GM21723 (cell line): ENCODE data around the gene TUBG2.

ENCODE experiments used
- ATAC-seq: cut with Tn5 transposase; IDR thresholded peaks from one replicate; pipeline ENCODE4 v1.9.1; 2021; ENCODE audit warnings: mild to moderate bottlenecking, moderate library complexity; ENCODE audit not compliant: unreplicated experiment

The TUBG2 gene

DNA sequence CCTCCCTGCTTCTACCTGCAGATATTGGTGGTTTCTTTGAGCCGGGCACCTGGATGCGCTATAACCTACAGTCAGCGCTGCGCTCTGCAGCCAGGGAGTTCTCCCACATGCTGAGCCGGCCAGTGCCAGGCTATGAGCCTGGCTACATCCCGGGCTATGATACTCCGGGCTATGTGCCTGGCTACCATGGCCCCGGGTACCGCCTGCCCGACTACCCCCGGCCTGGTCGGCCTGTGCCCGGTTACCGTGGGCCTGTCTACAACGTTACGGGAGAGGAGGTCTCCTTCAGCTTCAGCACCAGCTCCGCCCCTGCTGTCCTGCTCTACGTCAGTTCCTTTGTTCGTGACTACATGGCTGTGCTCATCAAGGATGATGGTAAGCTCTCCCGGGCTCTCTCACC is 36.4 kb downstream of the TUBG2 start:
- no peak for ATAC-seq

DNA sequence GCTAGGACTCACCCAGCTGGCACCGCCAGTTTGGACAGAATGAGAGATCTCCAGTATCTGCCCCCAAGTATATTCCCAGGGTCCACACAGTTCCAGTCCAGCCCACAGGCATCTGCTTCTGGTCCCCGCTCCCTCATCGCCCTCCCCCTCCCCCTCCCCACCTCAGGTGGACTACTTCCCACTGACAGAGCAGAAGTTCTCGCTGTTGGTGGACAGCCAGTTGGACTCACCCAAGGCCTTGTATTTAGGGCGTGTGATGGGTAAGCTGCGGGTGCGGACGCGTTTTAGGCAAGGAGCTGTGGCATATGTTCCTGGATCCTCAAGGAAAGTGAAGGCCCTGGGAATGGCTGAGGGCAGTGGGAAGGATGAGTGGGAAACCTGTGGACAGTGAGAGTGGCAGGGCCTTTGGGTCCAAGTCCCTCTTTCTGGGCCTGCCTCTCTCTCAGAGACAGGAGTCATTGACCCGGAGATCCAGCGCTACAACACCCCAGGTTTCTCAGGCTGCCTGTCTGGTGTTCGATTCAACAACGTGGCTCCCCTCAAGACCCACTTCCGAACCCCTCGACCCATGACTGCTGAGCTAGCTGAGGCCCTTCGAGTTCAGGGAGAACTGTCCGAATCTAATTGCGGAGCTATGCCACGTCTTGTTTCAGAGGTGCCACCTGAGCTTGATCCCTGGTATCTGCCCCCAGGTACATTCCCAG is 38.2 kb downstream of the TUBG2 start:
- ATAC-seq, result no peak

DNA sequence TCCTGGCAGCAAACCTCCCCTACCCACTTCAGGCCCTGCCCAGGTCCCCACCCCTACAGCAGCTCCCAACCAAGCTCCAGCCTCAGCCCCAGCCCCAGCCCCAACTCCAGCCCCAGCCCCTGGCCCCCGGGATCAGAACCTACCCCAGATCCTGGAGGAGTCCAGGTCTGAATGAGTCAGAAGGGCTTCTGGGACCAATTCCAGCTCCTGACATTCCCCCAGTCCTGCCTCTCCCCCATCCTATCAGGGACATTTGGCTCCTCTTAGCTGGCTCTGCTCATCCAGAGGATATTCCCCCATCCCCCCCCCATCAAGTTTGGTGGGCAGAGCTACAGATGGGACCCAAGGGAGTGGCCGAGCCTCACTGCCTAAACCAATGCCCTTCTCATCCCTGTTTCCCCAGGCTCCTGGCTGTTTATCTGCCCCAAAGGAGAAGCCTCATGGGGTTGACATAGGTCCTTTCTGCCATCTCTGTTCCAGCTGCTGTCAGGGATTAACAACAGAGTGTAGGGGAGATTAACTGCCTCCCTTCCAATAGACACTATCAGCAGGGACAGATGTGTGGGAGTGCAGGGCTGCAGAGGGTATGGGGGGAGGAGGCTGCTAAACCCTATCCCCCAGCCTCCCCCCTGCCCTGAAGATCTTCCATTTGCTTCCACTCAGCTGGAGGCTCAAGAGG is 39.8 kb downstream of the TUBG2 start:
- no peak for ATAC-seq

DNA sequence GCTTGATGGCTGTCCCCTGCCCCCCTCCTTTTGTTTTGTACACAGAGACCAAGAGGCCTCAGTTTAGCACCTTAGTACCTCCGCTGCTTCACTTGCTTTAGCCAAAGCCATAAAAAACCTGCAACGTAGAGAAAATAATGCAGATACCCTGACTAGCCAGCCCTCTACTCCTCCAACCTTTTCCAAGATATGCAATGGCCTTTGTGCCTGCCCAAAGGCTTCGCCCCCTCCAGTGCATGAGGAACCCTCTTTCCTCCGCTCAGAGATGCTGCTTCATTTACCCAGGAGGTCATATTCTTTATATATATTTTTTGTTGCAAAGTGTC is 40.3 kb downstream of the TUBG2 start:
- ATAC-seq, result no peak

DNA sequence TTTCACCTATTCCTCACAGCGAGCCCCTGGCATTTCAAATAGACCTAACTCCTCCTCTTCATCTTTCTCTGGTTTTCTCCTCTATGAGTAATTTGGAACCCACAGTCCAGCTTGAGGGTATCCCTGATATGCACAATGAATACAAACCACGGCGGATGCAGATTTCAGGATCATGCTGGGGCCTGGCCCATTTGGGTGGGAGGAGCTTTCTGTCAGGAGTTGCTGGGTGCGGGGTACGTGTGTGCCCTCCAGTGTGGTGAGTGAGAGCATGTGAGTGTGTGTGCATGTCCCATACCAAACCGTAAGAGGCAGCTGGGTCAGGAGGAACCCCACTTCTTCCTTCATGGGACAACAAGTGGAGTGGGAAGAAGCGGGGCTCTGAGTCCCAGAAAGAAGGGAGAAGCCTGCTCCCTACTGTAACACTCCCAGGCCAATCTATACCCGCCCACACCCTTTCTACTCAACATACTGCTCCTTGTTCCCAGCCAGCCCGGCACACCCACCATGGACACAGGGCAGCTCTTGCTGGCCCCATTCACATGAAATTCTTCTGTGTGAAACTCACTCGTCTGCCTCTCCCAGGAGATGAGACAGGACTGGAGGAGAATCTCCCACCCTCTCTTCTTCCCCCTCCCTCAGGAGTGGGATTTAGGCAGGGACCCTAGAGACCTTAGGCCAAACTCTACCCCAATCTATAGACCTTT is 41.7 kb downstream of the TUBG2 start:
- no peak for ATAC-seq

DNA sequence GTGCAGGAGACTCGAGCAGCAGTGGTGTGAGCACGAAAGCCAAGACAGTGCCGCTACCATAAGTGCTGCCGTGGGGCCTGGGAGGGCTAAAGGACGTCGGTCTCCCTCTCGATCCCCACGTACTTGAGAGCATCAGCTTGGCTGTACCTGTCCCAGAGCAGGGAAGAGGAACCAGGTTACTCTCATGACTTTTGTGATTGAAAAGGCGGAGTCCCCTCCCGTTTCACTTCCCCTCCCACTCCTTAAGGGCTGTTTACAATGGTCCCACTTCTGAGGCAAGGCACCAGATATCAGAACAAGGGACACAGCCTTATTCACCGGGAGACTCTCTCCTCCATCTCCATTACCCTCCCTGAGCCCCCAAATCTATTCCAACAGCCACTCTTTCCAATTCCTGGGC is 43.4 kb downstream of the TUBG2 start:
- no peak for ATAC-seq

DNA sequence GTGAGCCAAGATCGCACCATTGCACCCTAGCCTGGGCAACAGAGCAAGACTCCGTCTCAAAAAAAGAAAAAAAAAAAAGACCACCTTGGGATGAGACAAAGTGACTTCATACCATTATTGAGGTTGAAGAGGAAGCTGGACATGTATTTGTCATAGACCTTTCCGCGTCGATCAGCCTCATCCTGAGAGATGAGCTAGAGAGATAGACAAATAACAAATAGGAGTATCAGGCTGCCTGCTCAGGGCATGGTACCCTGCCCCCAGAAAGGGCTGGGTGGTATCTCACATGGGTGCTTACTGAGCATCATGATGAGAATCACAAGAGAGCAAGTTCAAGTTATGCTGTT is 45.4 kb downstream of the TUBG2 start:
- ATAC-seq, result peak; percentile 13

DNA sequence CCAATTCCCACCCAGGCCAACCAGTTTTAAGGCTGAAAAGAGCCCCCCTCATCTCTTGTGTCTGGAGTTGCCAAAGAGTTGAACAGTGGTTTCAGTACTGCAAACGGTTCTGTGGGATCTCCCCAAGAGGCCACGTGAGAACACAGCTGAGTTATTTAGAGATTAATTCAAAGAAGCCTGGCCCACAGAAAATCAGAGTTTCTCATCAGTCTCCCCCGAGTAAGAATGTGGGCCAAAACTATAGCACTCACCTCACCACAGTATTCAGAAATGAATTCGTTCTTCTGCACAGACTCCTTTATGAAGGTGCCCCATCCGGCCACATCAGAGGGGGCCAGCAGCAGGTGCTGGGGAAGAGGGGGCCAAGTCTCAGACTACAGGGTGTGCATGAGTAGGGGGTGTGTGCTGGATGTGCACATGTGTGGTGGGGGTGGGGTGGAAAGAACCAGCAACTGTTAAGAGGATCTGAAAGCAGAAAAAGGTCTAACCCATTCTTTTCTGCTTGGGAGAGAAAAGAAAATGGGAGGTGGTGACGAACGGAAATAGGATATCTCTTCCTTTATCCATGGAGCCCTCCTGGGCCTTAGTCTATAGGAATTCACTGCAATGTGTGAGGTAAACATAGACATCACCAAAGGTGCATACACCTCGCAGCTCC is 45.9 kb downstream of the TUBG2 start:
- ATAC-seq, result peak; percentile 86

DNA sequence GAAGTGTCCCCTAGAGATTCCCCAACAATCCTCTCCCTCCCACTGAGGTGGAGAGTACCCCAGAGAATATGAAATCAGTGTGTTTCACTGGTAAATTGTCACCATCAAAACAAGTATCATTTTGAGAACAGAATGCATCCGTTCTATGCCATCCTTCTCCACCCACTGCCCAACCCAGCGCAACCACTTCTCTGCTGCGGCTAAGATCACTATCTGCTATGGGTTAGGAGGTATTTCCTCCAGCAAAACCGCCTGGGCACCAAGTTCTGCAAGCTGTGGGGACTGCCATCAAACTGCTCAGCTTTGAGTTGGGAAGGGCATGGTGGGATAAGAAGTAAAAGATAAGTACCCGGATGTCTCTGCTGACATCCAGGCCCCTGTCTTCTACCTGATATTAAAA is 47.6 kb downstream of the TUBG2 start:
- ATAC-seq, result no peak

DNA sequence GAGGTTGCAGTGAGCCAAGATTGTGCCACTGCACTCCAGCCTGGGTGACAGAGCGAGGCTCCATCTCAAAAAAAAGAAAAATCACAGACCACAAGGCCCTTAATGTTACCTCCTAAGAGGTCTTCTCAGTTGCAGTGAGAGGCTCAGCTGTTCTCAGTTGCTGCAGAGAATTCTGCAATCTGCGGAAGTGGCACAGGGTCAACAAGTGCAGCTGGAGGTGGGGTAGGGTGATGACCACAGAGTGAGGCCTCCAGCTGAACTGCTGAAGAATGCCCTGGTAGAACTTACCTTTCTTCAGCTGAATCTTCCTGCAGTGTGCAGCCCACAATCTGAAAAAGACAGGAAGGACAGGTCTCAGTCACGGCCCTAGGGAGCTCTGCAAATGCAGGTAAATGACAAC is 49.5 kb downstream of the TUBG2 start:
- no peak for ATAC-seq

DNA sequence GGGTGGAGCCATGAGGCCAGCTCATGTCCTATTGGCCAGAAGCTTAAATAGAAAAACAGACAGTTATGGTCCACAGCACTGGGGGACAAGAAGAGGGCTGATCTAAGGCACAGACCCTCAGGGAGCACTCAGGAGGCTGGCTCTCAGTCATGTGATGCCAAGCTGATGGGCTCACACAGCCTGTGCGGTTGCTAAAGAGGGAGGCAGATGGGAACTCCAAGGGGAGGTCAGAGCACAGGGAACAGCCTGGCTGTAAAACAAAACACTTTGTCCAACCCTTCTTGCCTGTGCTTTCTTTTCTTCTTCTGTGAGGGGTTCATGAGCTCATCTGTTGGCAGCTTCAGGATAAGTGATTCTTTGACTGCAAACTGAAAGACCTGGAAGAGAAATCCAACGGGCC is 50.5 kb downstream of the TUBG2 start:
- no peak for ATAC-seq
